BLaER1 treated with 17β-estradiol and CSF1 and Interleukin-3, amounts not matched to agents 10 nM and 100 nM (cell line): Measurements from ENCODE around the gene BLVRB.
"Not testable (repeated sequence)": the region's sequence is repeated elsewhere in the genome, so short reads cannot be mapped to it uniquely, and the experiment has no call there.

Experiments
- H3K27ac ChIP-seq, 11 experiments: shearing (Covaris generic); formaldehyde crosslinking; 2 replicates each; pipeline ENCODE4 v1.8.1; 2022
- H3K27me3 ChIP-seq, 11 experiments: shearing (Covaris generic); formaldehyde crosslinking; 2 replicates each; pipeline ENCODE4 v1.8.1; 2022
- H3K36me3 ChIP-seq, 11 experiments: shearing (Covaris generic); formaldehyde crosslinking; 2 replicates each; pipeline ENCODE4 v1.8.1; 2022
- H3K4me1 ChIP-seq, 10 experiments: shearing (Covaris generic); formaldehyde crosslinking; 2 replicates each; pipeline ENCODE4 v1.8.1; 2022
- H3K4me2 ChIP-seq, 11 experiments: shearing (Covaris generic); formaldehyde crosslinking; 2 replicates each; pipeline ENCODE4 v1.8.1; 2022
- H3K4me3 ChIP-seq, 10 experiments: shearing (Covaris generic); formaldehyde crosslinking; 2 replicates each; pipeline ENCODE4 v1.8.1; 2022
- H3K9ac ChIP-seq, 11 experiments: shearing (Covaris generic); formaldehyde crosslinking; 2 replicates each; pipeline ENCODE4 v1.8.1; 2022
- H3K9me3 ChIP-seq, 11 experiments: shearing (Covaris generic); formaldehyde crosslinking; replicated peaks in 1 of 11; 2 replicates each; pipeline ENCODE4 v1.8.1; 2022
- H4K20me1 ChIP-seq, 11 experiments: shearing (Covaris generic); formaldehyde crosslinking; 2 replicates each; pipeline ENCODE4 v1.8.1; 2022
- Cebpa-rat ChIP-seq, 11 experiments: shearing (Covaris generic); IDR thresholded peaks; 2 replicates each; pipeline ENCODE4 v1.8.1; 2022

The BLVRB gene

DNA sequence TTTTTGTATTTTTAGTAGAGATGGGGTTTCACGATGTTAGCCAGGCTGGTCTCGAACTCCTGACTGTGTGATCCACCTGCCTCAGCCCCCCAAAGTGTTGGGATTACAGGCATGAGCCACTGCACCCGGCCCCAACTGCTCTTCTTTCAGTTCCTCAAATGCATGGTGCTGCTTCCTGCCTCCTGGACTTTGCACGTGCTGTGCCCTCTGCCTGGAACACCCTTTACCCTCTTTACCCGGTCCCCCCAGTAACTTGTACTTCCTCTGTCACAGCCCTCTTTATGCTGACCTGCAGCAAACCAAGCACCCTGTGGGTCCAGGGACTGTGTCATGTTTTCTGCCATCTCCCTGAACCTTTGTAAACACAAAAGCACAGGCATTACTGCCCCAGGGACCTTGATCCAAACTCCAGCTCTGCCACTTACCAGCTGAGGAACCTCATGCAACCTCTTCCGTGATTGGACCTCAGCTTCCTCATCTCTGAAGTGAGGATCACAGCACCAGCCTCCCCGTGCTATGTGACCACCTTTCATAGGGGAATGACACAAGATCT, 3.8 kb downstream of the BLVRB start:
- Histone ChIP-seq H3K4me1 (peaks cover 40 to 56% (median 50%) of the 10 kb centered on the region in 10 experiments), H3K4me3 (no peak overlapping the region), H3K4me2 (peak overlapping the region; percentile 11 to 85 (median 41); a peak in 20 of 22 replicates), H3K27ac (peak overlapping the region in 9 of 11 experiments; percentile 7 to 64 (median 49); a peak in 15 of 22 replicates), H3K9ac (peak overlapping the region in 5 of 11 experiments; percentile 4 to 43 (median 29); a peak in 4 of 22 replicates), H3K9me3 (no peaks in the 10 kb centered on the region), H3K36me3 (peaks cover 0 to 36% (median 0%) of the 10 kb centered on the region in 11 experiments; a peak in 8 of 22 replicates), H3K27me3 (peaks cover 0 to 6% (median 4%) of the 10 kb centered on the region in 11 experiments; a peak in 8 of 22 replicates), H4K20me1 (peaks cover 0 to 67% (median 0%) of the 10 kb centered on the region in 11 experiments; a peak in 5 of 22 replicates)
- no peak for TF ChIP-seq Cebpa-rat (IDR thresholded peaks at IDR 0.05)

GRCh38 chr19:40460185-40460584, 5.4 kb downstream of the BLVRB start:
- Histone ChIP-seq H3K9ac (no peak overlapping the region), H3K27ac (no peak overlapping the region), H3K4me2 (no peak overlapping the region; a peak in 1 of 22 replicates), H3K4me1 (peaks cover 30 to 46% (median 41%) of the 10 kb centered on the region in 10 experiments), H3K4me3 (no peak overlapping the region), H4K20me1 (peaks cover 0 to 82% (median 0%) of the 10 kb centered on the region in 11 experiments; a peak in 5 of 22 replicates), H3K9me3 (no peaks in the 10 kb centered on the region), H3K27me3 (no peaks in the 10 kb centered on the region), H3K36me3 (peaks cover 0 to 52% (median 0%) of the 10 kb centered on the region in 11 experiments; a peak in 8 of 22 replicates)
- TF ChIP-seq Cebpa-rat (IDR thresholded peaks at IDR 0.05): no peak

DNA sequence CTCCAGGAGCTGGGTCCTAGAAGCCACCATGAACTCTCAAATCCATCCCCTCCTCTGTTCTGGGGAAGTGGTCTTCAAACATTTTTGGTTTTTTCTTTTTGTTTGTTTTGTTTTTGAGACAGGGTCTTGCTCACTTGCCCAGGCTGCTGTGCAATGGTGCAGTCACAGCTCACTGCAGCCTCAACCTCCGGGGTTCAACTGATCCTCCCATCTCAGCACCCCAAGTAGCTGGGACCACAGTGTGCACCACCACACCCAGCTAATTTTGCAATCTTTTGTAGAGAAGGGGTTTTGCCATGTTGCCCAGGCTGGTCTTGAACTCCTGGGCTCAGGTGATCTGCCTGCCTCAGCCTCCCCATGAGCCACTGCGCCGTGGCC, 7.0 kb downstream of the BLVRB start:
- Histone ChIP-seq H3K27ac (no peak overlapping the region), H3K4me1 (peaks cover 26 to 33% (median 28%) of the 10 kb centered on the region in 10 experiments), H3K9ac (no peak overlapping the region), H3K4me2 (no peak overlapping the region), H4K20me1 (peaks cover 0 to 81% (median 0%) of the 10 kb centered on the region in 11 experiments; a peak in 5 of 22 replicates), H3K27me3 (no peaks in the 10 kb centered on the region), H3K9me3 (no peaks in the 10 kb centered on the region), H3K36me3 (peaks cover 0 to 68% (median 0%) of the 10 kb centered on the region in 11 experiments; a peak in 8 of 22 replicates), H3K4me3 (no peak overlapping the region)
- TF ChIP-seq Cebpa-rat (IDR thresholded peaks at IDR 0.05): no peak

DNA sequence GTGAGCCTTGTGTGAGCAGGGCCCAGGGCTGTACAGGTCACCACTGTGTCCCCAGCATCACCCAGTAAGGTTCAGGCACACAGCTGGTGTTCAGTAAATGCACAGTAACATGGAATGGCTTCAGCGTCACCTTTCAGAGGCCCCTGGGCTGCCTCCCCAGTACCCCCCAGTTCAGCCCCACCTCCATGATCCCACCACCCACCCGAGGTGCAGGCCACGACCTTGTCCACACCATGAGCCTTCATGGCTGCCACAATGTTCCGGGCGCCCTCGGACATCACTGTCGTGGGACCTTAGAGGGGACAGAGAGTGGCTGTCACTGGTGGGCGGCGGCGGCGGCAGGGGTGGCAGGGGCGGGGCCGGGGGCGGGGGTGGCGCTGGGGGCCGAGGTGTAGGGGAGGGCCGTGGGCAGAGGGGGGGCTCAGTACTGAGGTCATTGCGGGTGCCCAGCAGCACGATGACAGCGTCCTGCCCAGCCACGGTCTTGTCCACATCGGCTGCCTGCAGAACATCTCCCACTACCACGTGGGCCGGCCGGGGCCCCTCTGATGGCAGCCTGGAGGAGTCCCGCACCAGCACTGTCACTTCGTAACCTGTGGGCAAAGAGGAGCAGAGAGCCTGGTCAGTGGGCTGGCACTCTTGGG, 7.5 kb downstream of the BLVRB start:
- Histone ChIP-seq H3K9ac (no peak overlapping the region), H3K36me3 (peaks cover 0 to 73% (median 0%) of the 10 kb centered on the region in 11 experiments; a peak in 8 of 22 replicates), H3K4me2 (no peak overlapping the region), H4K20me1 (peaks cover 0 to 78% (median 0%) of the 10 kb centered on the region in 11 experiments; a peak in 5 of 22 replicates), H3K4me1 (peaks cover 22 to 29% (median 25%) of the 10 kb centered on the region in 10 experiments), H3K27me3 (no peaks in the 10 kb centered on the region), H3K4me3 (no peak overlapping the region), H3K9me3 (no peaks in the 10 kb centered on the region), H3K27ac (no peak overlapping the region)
- TF ChIP-seq Cebpa-rat (IDR thresholded peaks at IDR 0.05): no peak

DNA sequence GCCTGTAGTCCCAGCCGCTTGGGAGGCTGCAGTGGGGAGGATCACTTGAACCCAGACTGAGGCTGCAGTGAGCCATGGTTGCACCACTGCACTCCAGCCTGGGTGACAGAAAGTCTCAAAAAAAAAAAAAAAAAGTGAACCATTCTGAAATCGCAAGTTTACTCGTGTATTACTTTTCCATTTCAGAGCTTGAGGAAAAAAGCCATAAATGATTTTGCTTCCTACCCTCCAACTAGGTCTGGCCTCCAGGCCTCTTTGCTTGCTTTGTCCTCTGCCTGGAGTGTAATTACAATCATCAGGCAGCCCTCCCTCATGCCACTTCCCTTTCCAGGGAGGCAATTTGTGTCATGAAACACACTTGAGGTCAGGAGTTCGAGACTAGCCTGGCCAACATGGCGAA, 8.5 kb downstream of the BLVRB start:
- Histone ChIP-seq H3K9me3 (no peaks in the 10 kb centered on the region), H3K4me2 (no peak overlapping the region), H3K27ac (no peak overlapping the region), H3K4me1 (peaks cover 12 to 22% (median 17%) of the 10 kb centered on the region in 10 experiments), H4K20me1 (peaks cover 0 to 74% (median 0%) of the 10 kb centered on the region in 11 experiments; a peak in 5 of 22 replicates), H3K4me3 (no peak overlapping the region), H3K27me3 (no peaks in the 10 kb centered on the region), H3K36me3 (peaks cover 0 to 83% (median 0%) of the 10 kb centered on the region in 11 experiments; a peak in 8 of 22 replicates), H3K9ac (no peak overlapping the region)
- no peak for TF ChIP-seq Cebpa-rat (IDR thresholded peaks at IDR 0.05)

DNA sequence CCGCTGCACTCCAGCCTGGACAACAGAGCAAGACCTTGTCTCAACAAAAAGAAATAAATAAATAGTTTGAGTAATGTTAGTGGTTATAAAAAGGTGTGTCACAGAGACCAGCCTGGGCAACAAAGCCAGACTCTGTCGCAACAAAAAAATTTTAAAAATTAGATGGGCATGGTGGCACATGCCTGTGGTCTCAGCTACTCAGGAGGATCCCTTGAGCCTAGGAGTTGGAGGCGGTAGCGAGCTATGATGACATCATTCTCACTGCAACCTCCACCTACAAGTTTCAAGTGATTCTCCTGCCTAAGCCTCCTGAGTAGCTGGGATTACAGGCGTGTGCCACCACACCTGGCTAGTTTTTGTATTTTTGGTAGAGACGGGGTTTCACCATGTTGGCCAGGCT, 11.6 kb downstream of the BLVRB start:
- not testable (repeated sequence) for H3K4me3 ChIP-seq, H3K27ac ChIP-seq, H3K27me3 ChIP-seq, H3K9me3 ChIP-seq, H3K9ac ChIP-seq
- Histone ChIP-seq H3K36me3 (peaks cover 0 to 98% (median 5%) of the 10 kb centered on the region in 11 experiments; a peak in 9 of 22 replicates), H3K4me2 (peak overlapping the region in 1 of 11 experiments; percentile 9; a peak in 1 of 22 replicates), H3K4me1 (peaks cover 0 to 11% (median 0%) of the 10 kb centered on the region in 10 experiments; a peak in 5 of 20 replicates), H4K20me1 (peaks cover 0 to 46% (median 0%) of the 10 kb centered on the region in 11 experiments; a peak in 4 of 22 replicates)
- TF ChIP-seq Cebpa-rat (IDR thresholded peaks at IDR 0.05): peak in 1 of 11 experiments; percentile 40; a peak in 1 of 22 replicates

GRCh38 chr19:40453151-40453735, 12.3 kb downstream of the BLVRB start:
- peaks cover 0 to 39% (median 0%) of the 10 kb centered on the region in 11 experiments; a peak in 4 of 22 replicates for H4K20me1 ChIP-seq
- no peak overlapping the region for H3K4me3 ChIP-seq
- no peaks in the 10 kb centered on the region for H3K27me3 ChIP-seq
- no peak for TF ChIP-seq Cebpa-rat (IDR thresholded peaks at IDR 0.05)
- H3K27ac ChIP-seq: no peak overlapping the region
- H3K9ac ChIP-seq: peak overlapping the region in 1 of 11 experiments; percentile 5; a peak in 1 of 22 replicates
- H3K4me2 ChIP-seq: no peak overlapping the region
- peaks cover 0 to 98% (median 5%) of the 10 kb centered on the region in 11 experiments; a peak in 11 of 22 replicates for H3K36me3 ChIP-seq
- H3K4me1 ChIP-seq: peaks cover 0 to 11% (median 0%) of the 10 kb centered on the region in 10 experiments; a peak in 5 of 20 replicates
- no peaks in the 10 kb centered on the region for H3K9me3 ChIP-seq

DNA sequence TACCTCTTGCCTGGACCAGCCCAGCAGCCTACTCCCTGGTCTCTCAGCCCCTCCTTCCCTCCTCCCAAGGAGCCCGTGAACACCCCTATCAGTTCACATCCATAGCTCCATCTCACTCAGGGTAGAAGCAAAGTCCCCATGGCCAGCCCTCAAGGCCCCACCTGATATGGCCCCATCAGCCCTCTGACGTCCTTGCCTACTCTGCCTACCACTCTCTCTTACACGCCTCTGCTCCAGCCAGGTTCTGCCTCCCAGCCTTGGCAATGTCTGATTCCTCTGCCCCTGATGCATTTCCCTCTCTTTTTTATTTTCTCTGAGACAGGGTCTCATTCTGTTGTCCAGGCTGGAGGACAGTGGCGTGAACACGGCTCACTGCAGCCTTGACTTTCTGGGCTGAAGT, 13.5 kb downstream of the BLVRB start:
- H3K27me3 ChIP-seq: no peaks in the 10 kb centered on the region
- H3K4me3 ChIP-seq: no peak overlapping the region
- no peaks in the 10 kb centered on the region for H3K9me3 ChIP-seq
- TF ChIP-seq Cebpa-rat (IDR thresholded peaks at IDR 0.05): no peak
- no peak overlapping the region for H3K9ac ChIP-seq
- no peak overlapping the region for H3K4me2 ChIP-seq
- H3K4me1 ChIP-seq: peaks cover 0 to 11% (median 0%) of the 10 kb centered on the region in 10 experiments; a peak in 5 of 20 replicates
- peaks cover 0 to 35% (median 0%) of the 10 kb centered on the region in 11 experiments; a peak in 4 of 22 replicates for H4K20me1 ChIP-seq
- H3K36me3 ChIP-seq: peaks cover 0 to 100% (median 6%) of the 10 kb centered on the region in 11 experiments; a peak in 11 of 22 replicates
- no peak overlapping the region for H3K27ac ChIP-seq
